H1 (cell line): ENCODE measurements around the gene TNFSF12. TPM values are rescaled to one million over a fixed set of nuclear protein-coding genes. Genes with fewer than 3 reads are reported as not detected.

ENCODE experiments used
- CTCF ChIA-PET: fragments of 300-600 bp; sonication (Branson Sonifier 250); formaldehyde crosslinking; loops from one replicate; lab custom pipeline; 2021; ENCODE audit not compliant: partially characterized antibody; lab: Charles Lee
- POLR2A ChIA-PET: fragments of 300-600 bp; sonication (Branson Sonifier 250); formaldehyde crosslinking; loops from one replicate; lab custom pipeline; 2021; ENCODE audit warnings: inconsistent platforms; ENCODE audit not compliant: partially characterized antibody; lab: Charles Lee
- DNase-seq, 2 experiments: peaks; one replicate each; pipeline versions ENCODE4 v3.0.0 to v3.0.0-alpha.2; 2010 to 2022; ENCODE audit warnings: low spot score in 2 of 2, low read depth in 1 of 2, mixed read lengths in 1 of 2
- FAIRE-seq: peaks from 2 replicates; lab custom pipeline; 2011; peaks lifted over from hg19 to GRCh38; lab: Jason Lieb, UNC
- H2AFZ ChIP-seq: 2 replicates; pipeline ENCODE4 v1.8.1; 2012; ENCODE audit warnings: low read length, inconsistent platforms
- H2AK5ac ChIP-seq: 2 replicates; pipeline ENCODE4 v1.6.1; 2013; ENCODE audit warnings: low read depth, low read length
- H2BK120ac ChIP-seq: replicated peaks from 2 replicates; pipeline ENCODE3; 2013; ENCODE audit warnings: low read depth, low read length, inconsistent platforms
- H2BK12ac ChIP-seq: 2 replicates; pipeline ENCODE4 v1.6.1; 2013; ENCODE audit warnings: low read depth, low read length
- H2BK15ac ChIP-seq: 2 replicates; pipeline ENCODE4 v1.6.1; 2013; ENCODE audit warnings: low read length
- H2BK20ac ChIP-seq: 2 replicates; pipeline ENCODE4 v1.6.1; 2013; ENCODE audit warnings: low read length
- H2BK5ac ChIP-seq: 2 replicates; pipeline ENCODE4 v1.6.1; 2013; ENCODE audit warnings: low read depth, low read length
- H3K14ac ChIP-seq: 2 replicates; pipeline ENCODE4 v1.6.1; 2013; ENCODE audit warnings: inconsistent platforms; ENCODE audit not compliant: insufficient read length
- H3K18ac ChIP-seq: 2 replicates; pipeline ENCODE4 v1.6.1; 2013; ENCODE audit warnings: low read length; ENCODE audit errors: extremely low read depth
- H3K23ac ChIP-seq: 2 replicates; pipeline ENCODE4 v1.6.1; 2013; ENCODE audit warnings: inconsistent platforms; ENCODE audit not compliant: insufficient read length
- H3K23me2 ChIP-seq: 2 replicates; pipeline ENCODE4 v1.6.1; 2013; ENCODE audit warnings: low read depth, low read length
- H3K27ac ChIP-seq: 2 replicates; pipeline ENCODE4 v1.6.1; 2011; ENCODE audit warnings: low read depth, low read length, inconsistent platforms
- H3K27me3 ChIP-seq, 4 experiments: replicated peaks in 1 of 4; 1 replicate in 1 of 4; 2 replicates in 3 of 4; pipeline versions ENCODE4 v1.6.1 to v1.8.1; 2011 to 2013; ENCODE audit warnings: low read length in 3 of 4, mild to moderate bottlenecking in 3 of 4, inconsistent platforms in 2 of 4, mixed read lengths in 2 of 4, moderate library complexity in 1 of 4; ENCODE audit not compliant: control insufficient read depth in 3 of 4, insufficient read depth in 3 of 4; ENCODE audit errors: extremely low read depth in 1 of 4
- H3K36me3 ChIP-seq, 4 experiments: 2 replicates each; pipeline versions ENCODE4 v1.6.1 to v1.8.1; 2011 to 2013; ENCODE audit warnings: mild to moderate bottlenecking in 4 of 4, low read length in 3 of 4, moderate library complexity in 2 of 4, control low read depth in 1 of 4, inconsistent platforms in 1 of 4; ENCODE audit not compliant: insufficient read depth in 4 of 4, control insufficient read depth in 2 of 4
- H3K4ac ChIP-seq: replicated peaks from 2 replicates; pipeline ENCODE3; 2013; ENCODE audit warnings: low read length, low read depth, mixed read lengths, inconsistent platforms; ENCODE audit not compliant: insufficient read length
- H3K4me1 ChIP-seq, 4 experiments: replicated peaks in 1 of 4; 1 replicate in 1 of 4; 2 replicates in 3 of 4; pipeline versions ENCODE4 v1.6.1 to v1.8.1; 2011 to 2013; ENCODE audit warnings: low read length in 3 of 4, inconsistent platforms in 2 of 4, mixed read lengths in 1 of 4; ENCODE audit not compliant: insufficient read depth in 4 of 4, control insufficient read depth in 3 of 4
- H3K4me2 ChIP-seq, 2 experiments: 2 replicates each; pipeline versions ENCODE4 v1.6.1 to v1.8.1; 2011 to 2013; ENCODE audit warnings: low read depth in 2 of 2, low read length in 2 of 2, control low read depth in 1 of 2, inconsistent platforms in 1 of 2, mild to moderate bottlenecking in 1 of 2; ENCODE audit not compliant: insufficient read depth in 1 of 2
- H3K4me3 ChIP-seq, 4 experiments: fragments of 200-600, 300-600 bp in 1 of 4; sonication (generic), shearing (Covaris generic), sonication (Bioruptor Twin) in 1 of 4; 2 replicates each; pipeline versions ENCODE4 v1.5.1 to v1.8.1; 2011 to 2016; ENCODE audit warnings: low read length in 4 of 4, low read depth in 3 of 4, control low read depth in 2 of 4, inconsistent platforms in 2 of 4, mild to moderate bottlenecking in 2 of 4, mixed read lengths in 1 of 4, moderate library complexity in 1 of 4; ENCODE audit not compliant: insufficient read depth in 2 of 4; ENCODE audit errors: extremely low read depth in 1 of 4
- H3K56ac ChIP-seq: replicated peaks from 2 replicates; pipeline ENCODE3; 2013; ENCODE audit warnings: low read depth, mild to moderate bottlenecking, mixed read lengths, low read length, inconsistent platforms; ENCODE audit not compliant: insufficient read length
- H3K79me1 ChIP-seq: 2 replicates; pipeline ENCODE4 v1.6.1; 2013; ENCODE audit warnings: low read depth, low read length, control low read depth
- H3K79me2 ChIP-seq, 2 experiments: 2 replicates each; pipeline versions ENCODE4 v1.6.1 to v1.8.1; 2012 to 2013; ENCODE audit warnings: low read length in 2 of 2, mild to moderate bottlenecking in 2 of 2, inconsistent platforms in 1 of 2; ENCODE audit not compliant: insufficient read depth in 2 of 2, control insufficient read depth in 1 of 2
- H3K9ac ChIP-seq, 4 experiments: replicated peaks in 1 of 4; 1 replicate in 1 of 4; 2 replicates in 3 of 4; pipeline versions ENCODE4 v1.6.1 to v1.8.1; 2011 to 2013; ENCODE audit warnings: low read depth in 3 of 4, low read length in 3 of 4, control low read depth in 2 of 4, mild to moderate bottlenecking in 2 of 4, moderate library complexity in 2 of 4, inconsistent platforms in 1 of 4; ENCODE audit errors: extremely low read depth in 1 of 4
- H3K9me3 ChIP-seq, 2 experiments: 2 replicates each; pipeline versions ENCODE4 v1.6.1 to v1.8.1; 2012 to 2013; ENCODE audit warnings: mild to moderate bottlenecking in 2 of 2, moderate library complexity in 2 of 2, control low read depth in 1 of 2, inconsistent platforms in 1 of 2, low read depth in 1 of 2, low read length in 1 of 2, mixed read lengths in 1 of 2; ENCODE audit not compliant: insufficient read depth in 2 of 2
- H4K20me1 ChIP-seq, 2 experiments: replicated peaks in 1 of 2; 2 replicates each; pipeline versions ENCODE3 to v1.8.1; 2011 to 2013; ENCODE audit warnings: inconsistent platforms in 2 of 2, low read length in 2 of 2, mild to moderate bottlenecking in 1 of 2; ENCODE audit not compliant: insufficient read depth in 2 of 2, control insufficient read depth in 1 of 2
- H4K5ac ChIP-seq: 2 replicates; pipeline ENCODE4 v1.6.1; 2013; ENCODE audit warnings: low read length, low read depth, mixed read lengths, inconsistent platforms; ENCODE audit not compliant: insufficient read length
- H4K8ac ChIP-seq: 2 replicates; pipeline ENCODE4 v1.8.0; 2013; ENCODE audit warnings: mild to moderate bottlenecking, moderate library complexity, low read length, inconsistent platforms; ENCODE audit not compliant: insufficient read depth; ENCODE audit errors: extremely low read depth
- H4K91ac ChIP-seq: replicated peaks from 2 replicates; pipeline ENCODE3; 2013; ENCODE audit warnings: low read length, mixed read lengths, inconsistent platforms; ENCODE audit not compliant: insufficient read length
- ASH2L ChIP-seq: fragments of 200-600, 300-600 bp; sonication (generic); IDR thresholded peaks from one replicate; pipeline ENCODE4 v1.7.1; 2017; ENCODE audit warnings: low read length
- ATF2 ChIP-seq: IDR thresholded peaks from 2 replicates; pipeline ENCODE4 v1.6.1; 2012; ENCODE audit warnings: low read length, inconsistent platforms
- BACH1 ChIP-seq: IDR thresholded peaks from 2 replicates; pipeline ENCODE4 v1.6.1; 2012; ENCODE audit warnings: low read length, improper control_type of control experiment
- BCL11A ChIP-seq, 2 experiments: IDR thresholded peaks; one replicate each; pipeline ENCODE4 v1.6.1; 2011; ENCODE audit warnings: low read depth in 2 of 2, low read length in 2 of 2, mild to moderate bottlenecking in 2 of 2
- CBX5 ChIP-seq: fragments of 300-800, 300-1000 bp; sonication (generic); IDR thresholded peaks from 2 replicates; pipeline ENCODE4 v1.7.1; 2016; ENCODE audit warnings: antibody characterized with exemption, low read length, low read depth
- EP300 ChIP-seq, 2 experiments: IDR thresholded peaks; 1 replicate in 1 of 2; 2 replicates in 1 of 2; pipeline ENCODE4 v1.6.1; 2011 to 2012; ENCODE audit warnings: low read depth in 2 of 2, low read length in 2 of 2, mild to moderate bottlenecking in 2 of 2, borderline replicate concordance in 1 of 2, inconsistent platforms in 1 of 2, moderate library complexity in 1 of 2
- JUN ChIP-seq: IDR thresholded peaks from 2 replicates; pipeline ENCODE4 v1.6.1; 2011; ENCODE audit warnings: low read depth, mild to moderate bottlenecking, improper control_type of control experiment, low read length
- NANOG ChIP-seq: IDR thresholded peaks from 2 replicates; pipeline ENCODE4 v1.6.1; 2011; ENCODE audit warnings: low read length, low read depth, mild to moderate bottlenecking, inconsistent platforms; ENCODE audit not compliant: insufficient read depth, poor library complexity, severe bottlenecking
- POU5F1 ChIP-seq: IDR thresholded peaks from 2 replicates; pipeline ENCODE4 v1.6.1; 2011; ENCODE audit warnings: low read depth, mild to moderate bottlenecking, low read length, moderate library complexity
- SAP30 ChIP-seq: fragments of 300-600 bp; sonication (generic); IDR thresholded peaks from 2 replicates; pipeline ENCODE4 v1.7.1; 2012; ENCODE audit warnings: low read length, moderate library complexity, mild to moderate bottlenecking, inconsistent platforms; ENCODE audit not compliant: insufficient read depth, insufficient replicate concordance
- ZNF274 ChIP-seq: IDR thresholded peaks from 2 replicates; pipeline ENCODE4 v1.7.0; 2012; ENCODE audit warnings: low read length, borderline replicate concordance; ENCODE audit errors: extremely low read depth
- WGBS, 2 experiments: shearing (Covaris generic) in 1 of 2; methylation state at CpG; one replicate each; pipeline versions ENCODE4 v1.1.6 to v1.1.7; 2013 to 2015; ENCODE audit warnings: low lambda C conversion rate in 2 of 2, mixed read lengths in 2 of 2, inconsistent platforms in 1 of 2, low coverage in 1 of 2, missing lambda C conversion rate in 1 of 2; ENCODE audit not compliant: insufficient replicate concordance in 2 of 2, insufficient coverage in 1 of 2, insufficient read length in 1 of 2; ENCODE audit errors: extremely low coverage in 1 of 2, missing lambda C conversion rate in 1 of 2; 5-methylcytosine and 5-hydroxymethylcytosine counted together
- polyA plus RNA-seq, 7 experiments: library from polyadenylated mRNA; depleted of rRNA in 3 of 7; stranded (reverse) in 5 of 7; unstranded in 2 of 7; fragments of >200 nt in 5 of 7; fragments of 200-250 nt in 2 of 7; gene quantifications; 1 replicate in 5 of 7; 2 replicates in 1 of 7; 4 replicates in 1 of 7; pipeline versions ENCODE4 v1.2.1 to v1.2.3, GENCODE V29; 2011 to 2013; ENCODE audit warnings: missing spikeins in 2 of 7, mixed read lengths in 2 of 7
- total RNA-seq: library from RNA; stranded (reverse); fragmentation: NEBNext Ultra II Directional; extraction: Animal tissue kit (Norgen Biotek cat#: 25700); gene quantifications from 2 replicates; pipeline ENCODE4 v1.2.1, GENCODE V29; 2021

TNFSF12 gene
- total and polyA plus RNA-seq, 2 of the 8 experiments (the other 6 are each of a cell fraction or from before 2014, with no cell fraction given) = 7.2 to 9.6 TPM

DNA sequence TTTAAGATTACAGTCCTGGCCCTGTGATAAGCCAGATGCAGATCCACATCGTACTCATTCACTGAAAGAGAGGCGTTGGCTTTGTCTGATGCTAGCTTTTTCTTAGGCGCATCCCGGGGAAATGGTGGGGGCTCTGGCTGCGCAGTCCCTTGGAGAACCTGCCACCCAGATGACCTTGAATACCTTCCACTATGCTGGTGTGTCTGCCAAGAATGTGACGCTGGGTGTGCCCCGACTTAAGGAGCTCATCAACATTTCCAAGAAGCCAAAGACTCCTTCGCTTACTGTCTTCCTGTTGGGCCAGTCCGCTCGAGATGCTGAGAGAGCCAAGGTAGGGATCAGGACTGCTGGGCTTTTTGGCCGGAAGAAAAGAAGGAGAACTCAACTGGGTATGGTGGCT lies 40.7 kb upstream of the TNFSF12 start:
- H3K27ac ChIP-seq = no peak overlapping the region
- H3K4ac ChIP-seq = no peak overlapping the region
- WGBS, 2 experiments = 94% methylated on average over 11 of the region's 11 CpGs; no CpG with 5 or more reads in 1 of the 2 experiments
- H3K79me1 ChIP-seq = no peaks in the 10 kb centered on the region
- ChIA-PET POLR2A (interaction anchor here (1.1 to 3.8 kb wide), 6 partner anchors 8 to 291 kb away, joined by 3 to 21 read pairs (median 8); partner anchors contain the start of genes POLR2A and SENP3), CTCF (interaction anchor here (0.6 to 2.3 kb wide), 8 partner anchors 11 to 137 kb away, joined by 3 to 12 read pairs (median 3); partner anchors contain the start of genes SENP3 and TMEM102)
- H3K56ac ChIP-seq = no peak overlapping the region
- no peak overlapping the region for H2BK20ac ChIP-seq
- no peaks in the 10 kb centered on the region for H3K4me1 ChIP-seq
- H4K8ac ChIP-seq = no peak overlapping the region
- H3K23me2 ChIP-seq = peaks cover under 1% of the 10 kb centered on the region; the same call in 1 of the 2 replicates
- no peaks in the 10 kb centered on the region for H3K79me2 ChIP-seq
- H3K14ac ChIP-seq = no peak overlapping the region
- no peak overlapping the region for H2BK5ac ChIP-seq
- no peak overlapping the region for H3K4me3 ChIP-seq
- DNase-seq (no peak), FAIRE-seq (no peak)
- no peaks in the 10 kb centered on the region; a peak in 1 of 4 replicates for H3K9me3 ChIP-seq
- H3K36me3 ChIP-seq = peaks cover 34 to 90% (median 70%) of the 10 kb centered on the region in 4 experiments
- H2BK12ac ChIP-seq = no peak overlapping the region
- no peak overlapping the region for H2AFZ ChIP-seq
- H4K20me1 ChIP-seq = peaks cover 0 to 10% of the 10 kb centered on the region in 2 experiments
- no peak overlapping the region for H2BK120ac ChIP-seq
- H3K27me3 ChIP-seq = no peaks in the 10 kb centered on the region
- H3K4me2 ChIP-seq = no peak overlapping the region
- H3K9ac ChIP-seq = no peak overlapping the region
- no peak overlapping the region for H3K23ac ChIP-seq
- H2AK5ac ChIP-seq = no peak overlapping the region
- no peak overlapping the region for H4K5ac ChIP-seq
- H4K91ac ChIP-seq = no peak overlapping the region
- H3K18ac ChIP-seq = no peak overlapping the region
- H2BK15ac ChIP-seq = no peak overlapping the region
- no peak for TF ChIP-seq ASH2L
- TF ChIP-seq NANOG = no peak
- TF ChIP-seq CBX5 = no peak
- TF ChIP-seq ATF2 = no peak
- no peak for TF ChIP-seq BCL11A (IDR thresholded peaks at IDR 0.05; ENCODE audit: low read depth in 2 of 2, low read length in 2 of 2)
- TF ChIP-seq ZNF274 = no peak
- no peak for TF ChIP-seq SAP30
- no peak for TF ChIP-seq JUN
- no peak for TF ChIP-seq EP300 (IDR thresholded peaks at IDR 0.05; ENCODE audit: borderline replicate concordance in 1 of 2, low read depth in 2 of 2, low read length in 2 of 2)
- no peak for TF ChIP-seq POU5F1
- no peak for TF ChIP-seq BACH1
